Fibroblast of pulmonary artery (primary cell): ENCODE measurements around the gene NDUFA3.

Experiments
- DNase-seq: peaks from one replicate; pipeline ENCODE4 v3.0.0-alpha.2; 2010; ENCODE audit warnings: low read depth
- H3K4me3 ChIP-seq: replicated peaks from 2 replicates; pipeline ENCODE4 v1.5.1; 2011; ENCODE audit warnings: low read depth, mild to moderate bottlenecking, control low read depth, low read length, moderate library complexity
- CTCF ChIP-seq: IDR thresholded peaks from 2 replicates; pipeline ENCODE4 v1.5.1; 2011; ENCODE audit warnings: mild to moderate bottlenecking, control low read depth, low read length, inconsistent platforms; ENCODE audit errors: missing control alignments

Gene NDUFA3

GRCh38 chr19:54133312-54133956, 30.8 kb downstream of the NDUFA3 start:
- TF ChIP-seq CTCF = no peak
- no peak overlapping the region for H3K4me3 ChIP-seq
- no peak for DNase-seq

DNA sequence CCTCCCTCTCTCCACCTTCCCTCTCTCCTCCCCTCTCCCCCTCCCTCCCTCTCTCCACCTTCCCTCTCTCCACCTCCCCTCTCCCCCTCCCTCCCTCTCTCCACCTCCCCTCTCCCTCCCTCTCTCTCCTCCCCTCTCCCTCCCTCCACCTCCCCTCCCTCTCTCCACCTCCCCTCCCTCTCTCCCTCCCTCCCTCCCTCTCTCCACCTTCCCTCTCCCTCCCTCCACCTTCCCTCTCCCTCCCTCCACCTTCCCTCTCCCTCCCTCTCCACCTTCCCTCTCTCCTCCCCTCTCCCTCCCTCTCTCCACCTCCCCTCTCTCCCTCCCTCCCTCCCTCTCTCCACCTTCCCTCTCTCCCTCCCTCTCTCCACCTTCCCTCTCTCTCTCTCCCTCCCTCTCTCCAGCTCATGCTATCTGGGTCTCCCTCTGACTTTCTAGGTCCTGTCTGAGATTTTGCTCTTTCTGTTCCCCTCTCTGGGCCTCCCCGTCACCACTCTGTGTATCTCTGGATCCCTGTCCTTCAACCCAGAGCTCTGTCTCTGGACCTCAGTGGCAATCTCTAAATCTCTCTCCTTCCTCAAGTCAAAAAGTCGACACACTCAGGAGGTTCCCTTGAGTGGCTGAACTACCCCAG, 31.4 kb downstream of the NDUFA3 start:
- no peak for TF ChIP-seq CTCF
- no peak overlapping the region for H3K4me3 ChIP-seq
- no peak for DNase-seq

GRCh38 chr19:54136086-54136863, 33.6 kb downstream of the NDUFA3 start:
- peak; percentile 27 for DNase-seq
- H3K4me3 ChIP-seq = peak overlapping the region; percentile 64
- TF ChIP-seq CTCF = no peak

DNA sequence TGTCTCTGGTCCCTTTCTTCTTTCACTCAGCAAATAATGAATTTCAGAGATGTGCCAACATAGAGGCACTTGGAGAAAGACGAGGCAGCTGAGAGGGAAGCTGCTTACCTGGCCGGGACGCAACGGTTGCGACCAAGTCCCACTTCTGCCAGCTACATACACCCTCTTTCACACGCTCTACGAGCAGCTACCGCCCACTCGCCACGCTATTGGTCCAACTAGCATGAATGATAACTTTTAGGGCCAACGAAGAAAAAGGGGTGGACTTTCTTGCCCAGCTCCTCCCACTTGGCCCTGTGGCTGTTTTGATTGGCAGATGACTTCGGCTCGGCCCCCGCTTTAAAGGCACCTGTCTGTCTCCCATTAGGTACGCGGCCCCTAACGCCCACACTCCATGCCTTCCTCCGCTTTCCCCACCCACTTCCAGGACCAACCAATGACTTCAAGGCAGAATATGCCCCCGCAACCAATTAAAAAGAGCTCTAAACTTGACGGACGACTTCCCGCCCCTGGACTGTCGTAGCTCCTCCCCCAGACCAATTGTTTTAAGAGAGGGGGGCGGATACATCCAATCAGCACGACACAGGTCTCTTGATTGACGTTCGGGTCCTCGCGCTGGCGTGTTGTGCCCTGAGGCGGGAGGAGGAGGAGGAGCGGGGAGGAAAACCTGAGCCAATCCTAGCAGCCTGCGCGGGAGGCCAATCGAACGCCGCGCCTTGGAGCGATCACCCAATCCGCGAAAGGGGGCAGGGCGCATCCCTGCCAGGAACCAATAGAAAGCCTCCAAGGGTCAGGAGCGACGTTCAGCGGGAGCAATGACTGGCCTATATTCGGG, 34.4 kb downstream of the NDUFA3 start:
- peak overlapping the region; percentile 84 for H3K4me3 ChIP-seq
- no peak for TF ChIP-seq CTCF
- DNase-seq = peak; percentile 100

- no peak for TF ChIP-seq CTCF
- peak within 1 kb of the TSS; percentile 84 for H3K4me3 ChIP-seq
- DNase-seq = no peak
Observed at GRCh38 chr19:54137699-54138488, 35.2 kb downstream of the NDUFA3 start, which contains the start of gene CNOT3. Gene CNOT3, plus strand, starts transcription at chr19:54137762. Its CDS starts 5,217 bp downstream, at chr19:54142979.
